Neural cell (in vitro differentiated cells): Measurements from ENCODE around the gene SH3RF3.

Source experiments
- EP300 ChIP-seq: fragments of 450-650 bp; conservative IDR thresholded peaks from 2 replicates; pipeline ENCODE4 v1.6.1; 2014; ENCODE audit warnings: antibody characterized with exemption, mild to moderate bottlenecking, moderate library complexity; ENCODE audit not compliant: poor library complexity, severe bottlenecking
- EZH2 ChIP-seq: fragments of 200-600, 300-800 bp; shearing (Covaris generic), sonication (generic); IDR thresholded peaks from 2 replicates; pipeline ENCODE4 v1.6.1; 2014; ENCODE audit warnings: antibody characterized with exemption, low read length, borderline replicate concordance, mild to moderate bottlenecking; ENCODE audit not compliant: insufficient read depth, poor library complexity, severe bottlenecking
- MXI1 ChIP-seq: fragments of 450-650 bp; conservative IDR thresholded peaks from 2 replicates; pipeline ENCODE4 v1.6.1; 2014; ENCODE audit warnings: antibody characterized with exemption, mild to moderate bottlenecking; ENCODE audit not compliant: poor library complexity, severe bottlenecking
- RAD21 ChIP-seq: fragments of 450-650 bp; conservative IDR thresholded peaks from 2 replicates; pipeline ENCODE4 v1.6.1; 2014; ENCODE audit warnings: antibody characterized with exemption, mild to moderate bottlenecking, moderate library complexity
- REST ChIP-seq: IDR thresholded peaks from 2 replicates; pipeline ENCODE4 v1.6.1; 2012; ENCODE audit warnings: borderline replicate concordance
- SMC3 ChIP-seq: fragments of 450-650 bp; conservative IDR thresholded peaks from 2 replicates; pipeline ENCODE4 v1.6.1; 2014; ENCODE audit warnings: antibody characterized with exemption, mild to moderate bottlenecking, moderate library complexity; ENCODE audit not compliant: poor library complexity
- TF ChIP-seq, protein P1 (sequence below): fragments of 450-650 bp; IDR thresholded peaks from 2 replicates; pipeline ENCODE4 v1.5.1; 2014; ENCODE audit warnings: antibody characterized with exemption, mild to moderate bottlenecking, moderate library complexity; ENCODE audit not compliant: poor library complexity, severe bottlenecking

DNA sequence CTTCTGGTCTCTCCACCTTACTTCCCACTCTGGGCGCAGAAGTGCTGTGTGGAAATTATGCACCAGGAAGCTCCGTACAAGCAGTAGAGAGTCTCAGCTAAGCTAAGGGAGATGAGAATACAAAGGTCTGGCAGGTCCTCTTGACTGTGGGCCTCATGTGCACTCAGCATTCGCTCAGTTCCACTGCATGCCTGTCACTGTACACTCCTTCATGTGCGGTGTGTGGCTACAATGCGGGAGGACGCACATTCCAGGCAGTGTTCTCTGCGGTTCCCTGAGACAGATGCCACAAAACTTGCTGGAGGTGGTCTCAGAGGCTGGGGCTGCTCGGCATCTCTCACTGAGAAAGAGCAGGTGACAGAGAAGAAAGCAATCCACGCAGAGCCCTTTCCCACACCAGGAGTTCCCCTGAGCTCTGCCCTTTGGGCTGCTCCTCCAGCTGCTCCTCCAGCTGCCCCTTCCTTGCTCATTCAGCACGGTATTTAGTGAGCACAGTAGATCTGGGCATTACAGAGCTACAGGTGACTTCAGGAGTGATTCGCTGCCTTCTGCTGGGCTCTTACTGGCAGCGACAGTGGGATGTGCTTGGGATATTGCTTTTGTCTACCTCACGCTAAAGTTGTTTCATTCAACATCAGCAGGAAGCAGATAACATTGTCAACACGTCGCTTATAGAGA lies 176.6 kb downstream of the SH3RF3 start:
- TF ChIP-seq, protein P1, sequence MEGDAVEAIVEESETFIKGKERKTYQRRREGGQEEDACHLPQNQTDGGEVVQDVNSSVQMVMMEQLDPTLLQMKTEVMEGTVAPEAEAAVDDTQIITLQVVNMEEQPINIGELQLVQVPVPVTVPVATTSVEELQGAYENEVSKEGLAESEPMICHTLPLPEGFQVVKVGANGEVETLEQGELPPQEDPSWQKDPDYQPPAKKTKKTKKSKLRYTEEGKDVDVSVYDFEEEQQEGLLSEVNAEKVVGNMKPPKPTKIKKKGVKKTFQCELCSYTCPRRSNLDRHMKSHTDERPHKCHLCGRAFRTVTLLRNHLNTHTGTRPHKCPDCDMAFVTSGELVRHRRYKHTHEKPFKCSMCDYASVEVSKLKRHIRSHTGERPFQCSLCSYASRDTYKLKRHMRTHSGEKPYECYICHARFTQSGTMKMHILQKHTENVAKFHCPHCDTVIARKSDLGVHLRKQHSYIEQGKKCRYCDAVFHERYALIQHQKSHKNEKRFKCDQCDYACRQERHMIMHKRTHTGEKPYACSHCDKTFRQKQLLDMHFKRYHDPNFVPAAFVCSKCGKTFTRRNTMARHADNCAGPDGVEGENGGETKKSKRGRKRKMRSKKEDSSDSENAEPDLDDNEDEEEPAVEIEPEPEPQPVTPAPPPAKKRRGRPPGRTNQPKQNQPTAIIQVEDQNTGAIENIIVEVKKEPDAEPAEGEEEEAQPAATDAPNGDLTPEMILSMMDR: no peak
- TF ChIP-seq EZH2 (no peak), RAD21 (peak; percentile 14), EP300 (no peak), MXI1 (no peak), REST (no peak), SMC3 (no peak)
